Ishikawa (cell line): Measurements from ENCODE around the gene DUS1L.

Source experiments
- CEBPB ChIP-seq: IDR thresholded peaks from 2 replicates; pipeline ENCODE4 v1.6.1; 2012
- CREB1 ChIP-seq: IDR thresholded peaks from 2 replicates; pipeline ENCODE4 v1.6.1; 2012; ENCODE audit warnings: low read depth
- EGR1 ChIP-seq: IDR thresholded peaks from 2 replicates; pipeline ENCODE4 v1.6.1; 2012
- EP300 ChIP-seq: IDR thresholded peaks from 2 replicates; pipeline ENCODE4 v1.6.1; 2012; ENCODE audit warnings: borderline replicate concordance
- FOXM1 ChIP-seq: IDR thresholded peaks from 2 replicates; pipeline ENCODE4 v1.6.1; 2012; ENCODE audit warnings: low read depth, borderline replicate concordance
- NFIC ChIP-seq: IDR thresholded peaks from 2 replicates; pipeline ENCODE4 v1.6.1; 2012
- RAD21 ChIP-seq: IDR thresholded peaks from 2 replicates; pipeline ENCODE4 v1.6.1; 2012; ENCODE audit warnings: low read depth
- REST ChIP-seq: IDR thresholded peaks from 2 replicates; pipeline ENCODE4 v1.6.1; 2012; ENCODE audit warnings: low read depth, mild to moderate bottlenecking
- TAF1 ChIP-seq: IDR thresholded peaks from 2 replicates; pipeline ENCODE4 v1.6.1; 2012; ENCODE audit warnings: low read depth, mild to moderate bottlenecking
- TCF12 ChIP-seq: IDR thresholded peaks from 2 replicates; pipeline ENCODE4 v1.6.1; 2012; ENCODE audit warnings: low read depth
- TEAD4 ChIP-seq: IDR thresholded peaks from 2 replicates; pipeline ENCODE4 v1.6.1; 2012
- USF1 ChIP-seq: IDR thresholded peaks from 2 replicates; pipeline ENCODE4 v1.6.1; 2012
- YY1 ChIP-seq: IDR thresholded peaks from 2 replicates; pipeline ENCODE4 v1.6.1; 2012; ENCODE audit warnings: low read depth
- ZBTB7A ChIP-seq: IDR thresholded peaks from 2 replicates; pipeline ENCODE4 v1.6.1; 2012; ENCODE audit warnings: low read depth
- TF ChIP-seq, protein P1 (sequence below): IDR thresholded peaks from 2 replicates; pipeline ENCODE4 v1.6.1; 2012

Gene DUS1L

DNA sequence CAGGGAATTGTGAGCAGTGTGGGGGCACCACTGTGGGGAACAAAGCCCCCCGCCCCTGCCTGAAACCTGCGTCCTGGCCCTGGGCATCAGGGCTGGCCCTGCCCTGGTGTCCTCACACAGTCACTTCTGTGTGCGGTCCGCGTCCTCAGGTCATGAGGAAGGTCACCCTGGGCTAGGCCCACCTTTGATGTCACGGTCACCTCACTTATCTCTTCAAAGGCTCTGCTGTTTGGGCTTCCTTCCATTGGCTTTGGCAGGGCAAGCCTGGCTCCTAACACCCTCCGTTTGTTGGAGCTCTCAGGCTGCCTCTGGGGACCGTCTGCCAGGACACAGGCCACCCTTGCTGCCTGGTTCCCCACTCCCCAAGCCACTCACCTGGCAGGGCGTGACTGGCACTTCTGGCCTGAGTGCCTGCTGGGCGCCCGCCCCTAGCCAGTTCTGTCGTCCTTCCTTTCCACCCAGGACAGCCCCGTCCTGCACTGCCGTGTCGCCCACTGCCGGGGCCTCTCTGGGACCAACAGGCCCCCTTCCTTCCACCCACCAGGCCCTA, 51.8 kb downstream of the DUS1L start:
- no peak for TF ChIP-seq TEAD4
- TF ChIP-seq TCF12: no peak
- TF ChIP-seq CEBPB: no peak
- TF ChIP-seq FOXM1: no peak
- no peak for TF ChIP-seq ZBTB7A
- no peak for TF ChIP-seq NFIC
- TF ChIP-seq RAD21: no peak
- no peak for TF ChIP-seq USF1
- TF ChIP-seq CREB1: no peak
- TF ChIP-seq, protein P1, sequence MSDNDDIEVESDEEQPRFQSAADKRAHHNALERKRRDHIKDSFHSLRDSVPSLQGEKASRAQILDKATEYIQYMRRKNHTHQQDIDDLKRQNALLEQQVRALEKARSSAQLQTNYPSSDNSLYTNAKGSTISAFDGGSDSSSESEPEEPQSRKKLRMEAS: no peak
- TF ChIP-seq YY1: no peak
- no peak for TF ChIP-seq TAF1
- TF ChIP-seq EP300: no peak
- TF ChIP-seq REST: no peak
- TF ChIP-seq EGR1: no peak

DNA sequence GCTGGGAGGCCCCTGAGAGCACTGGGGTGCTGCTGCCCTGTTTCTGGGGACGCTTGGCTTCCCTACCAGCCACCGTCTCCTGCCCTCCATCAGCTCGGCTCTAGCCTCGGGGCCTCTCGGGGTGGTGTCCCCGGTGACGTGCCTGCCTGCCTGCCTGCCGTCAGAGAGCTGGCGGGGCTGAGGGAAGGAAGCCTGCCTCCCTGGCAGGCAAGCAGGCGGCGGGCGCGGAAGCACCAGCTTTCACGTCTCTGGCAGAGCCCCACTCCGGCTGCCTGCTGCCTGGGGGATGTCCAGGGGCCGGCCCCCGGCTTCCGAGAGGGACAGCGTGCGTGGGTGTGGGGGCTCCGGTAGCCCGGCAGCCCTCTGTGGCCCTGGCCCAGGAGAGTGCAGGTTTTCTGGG, 52.3 kb downstream of the DUS1L start:
- TF ChIP-seq, protein P1: no peak

GRCh38 chr17:82012640-82013295, 52.8 kb downstream of the DUS1L start:
- TF ChIP-seq YY1 (no peak), ZBTB7A (no peak)

DNA sequence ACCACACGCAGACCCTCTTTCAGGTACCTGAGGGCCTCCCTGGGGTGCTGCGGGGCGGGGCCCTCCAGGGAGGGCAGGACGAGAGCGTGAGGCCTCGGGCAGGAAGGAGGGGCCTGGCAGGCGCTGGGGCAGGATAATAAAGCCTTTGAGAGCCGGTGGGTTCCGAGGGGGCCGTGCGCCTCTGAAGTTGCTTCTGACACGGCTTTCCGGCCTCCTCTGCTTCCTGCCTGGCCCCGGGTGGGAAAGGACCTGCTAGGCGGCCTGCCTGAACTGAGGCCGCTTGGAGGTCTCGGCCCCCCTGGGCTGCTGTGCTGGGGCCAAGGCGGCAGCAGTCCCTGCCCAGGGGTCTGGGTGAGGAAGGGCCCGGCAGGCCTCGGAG, 53.4 kb downstream of the DUS1L start:
- TF ChIP-seq ZBTB7A (no peak), NFIC (no peak), CREB1 (no peak), TCF12 (no peak), FOXM1 (no peak), TEAD4 (no peak), EP300 (no peak), TAF1 (no peak), EGR1 (no peak), RAD21 (no peak), REST (no peak), YY1 (no peak)
- TF ChIP-seq, protein P1: no peak

GRCh38 chr17:82011617-82012187, 53.9 kb downstream of the DUS1L start:
- TF ChIP-seq EP300: no peak
- no peak for TF ChIP-seq TEAD4
- no peak for TF ChIP-seq TCF12
- no peak for TF ChIP-seq YY1
- TF ChIP-seq CEBPB: no peak
- TF ChIP-seq REST: no peak
- no peak for TF ChIP-seq RAD21
- TF ChIP-seq ZBTB7A: no peak
- no peak for TF ChIP-seq USF1
- no peak for TF ChIP-seq FOXM1
- TF ChIP-seq EGR1: no peak
- no peak for TF ChIP-seq TAF1
- TF ChIP-seq, protein P1: no peak
- no peak for TF ChIP-seq NFIC
- no peak for TF ChIP-seq CREB1
